ENCODE results near the gene AMMECR1.
"Not testable (repeated sequence)": the region's sequence is repeated elsewhere in the genome, so short reads cannot be mapped to it uniquely, and the experiment has no call there.

Gene AMMECR1

GRCh38 chrX:110162131-110162530 lies 155.8 kb downstream of the AMMECR1 start:
- DNase-seq, result no peak

DNA sequence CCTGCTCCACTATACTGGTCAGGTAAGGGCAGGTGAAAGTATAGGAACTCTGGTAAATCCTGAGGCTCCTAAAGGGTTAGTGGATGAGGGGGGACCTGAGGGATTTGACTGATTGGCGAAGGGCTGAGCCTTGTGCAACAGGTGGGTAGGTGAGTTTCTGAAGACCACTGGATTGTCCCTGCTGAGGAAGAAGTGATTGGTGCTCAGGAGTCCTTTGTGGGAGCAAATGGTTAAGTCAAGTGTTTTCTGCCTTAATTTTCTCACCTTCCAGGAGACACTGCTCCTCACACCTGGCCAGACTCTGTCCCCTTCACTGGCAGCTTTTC lies 156.6 kb downstream of the AMMECR1 start:
- DNase-seq, result no peak

DNA sequence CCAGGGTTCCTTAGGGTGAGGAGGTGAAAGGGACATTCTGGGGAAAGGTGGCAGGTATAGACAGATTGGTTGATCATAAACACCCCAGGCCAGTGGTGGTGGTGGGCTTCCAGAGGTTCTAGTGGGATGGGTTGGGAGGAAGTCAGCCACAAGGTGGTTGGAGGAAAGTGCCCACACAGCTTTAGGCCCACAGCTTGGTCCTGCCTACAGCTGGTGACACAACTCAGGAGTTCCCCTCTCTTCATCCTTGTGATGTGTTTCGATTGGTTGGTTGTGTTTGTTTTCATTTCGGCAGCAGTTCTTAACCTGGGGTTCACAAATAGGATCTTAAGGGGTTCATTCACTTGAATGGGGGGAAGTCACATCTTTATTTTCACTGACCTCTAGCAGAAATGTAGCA lies 158.0 kb downstream of the AMMECR1 start:
- no peak for DNase-seq

GRCh38 chrX:110159235-110159634 lies 158.7 kb downstream of the AMMECR1 start:
- DNase-seq, result no peak

DNA sequence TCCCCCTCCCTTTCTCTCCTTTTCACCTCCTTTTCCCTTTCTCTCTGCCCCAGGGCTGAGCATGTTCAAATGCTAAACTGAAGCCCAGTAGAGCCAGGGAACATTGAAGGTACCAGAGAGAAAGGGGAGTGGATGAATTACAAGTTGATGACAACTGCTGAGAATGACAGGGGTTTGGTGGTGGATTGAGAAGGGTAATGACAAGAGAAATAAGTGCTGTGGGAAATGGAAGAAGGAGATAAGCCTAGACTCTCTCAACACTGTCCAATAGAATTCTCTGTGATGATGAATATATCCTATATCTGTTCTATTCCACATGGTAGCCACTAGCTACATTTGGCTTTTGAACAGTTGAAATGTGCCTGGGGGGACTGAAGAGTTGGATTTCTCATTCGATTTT lies 160.4 kb downstream of the AMMECR1 start:
- no peak for DNase-seq

- DNase-seq, result no peak
Measured at GRCh38 chrX:110156167-110156754, 161.6 kb downstream of the AMMECR1 start.

DNA sequence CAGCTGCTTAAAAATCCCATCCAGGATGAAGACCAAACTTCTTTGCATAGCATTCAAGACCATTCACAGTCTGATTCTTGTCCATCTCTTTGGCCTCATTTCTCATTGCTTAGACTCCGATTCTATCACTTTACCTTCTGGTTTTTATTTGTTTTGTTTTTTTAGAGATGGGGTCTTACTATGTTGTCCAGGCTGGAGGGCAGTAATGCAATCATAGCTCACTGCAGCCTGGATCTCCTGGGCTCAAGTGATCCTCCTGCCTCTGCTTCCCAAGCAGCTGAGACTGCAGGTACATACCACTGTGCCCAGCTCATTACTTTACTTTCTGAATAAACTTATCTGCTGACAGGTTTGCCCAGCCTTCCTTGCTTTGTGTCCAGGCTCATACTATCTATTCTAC lies 162.1 kb downstream of the AMMECR1 start:
- DNase-seq, result no peak

- not testable (repeated sequence) for DNase-seq
Measured at GRCh38 chrX:110154328-110154727, 163.6 kb downstream of the AMMECR1 start.

DNA sequence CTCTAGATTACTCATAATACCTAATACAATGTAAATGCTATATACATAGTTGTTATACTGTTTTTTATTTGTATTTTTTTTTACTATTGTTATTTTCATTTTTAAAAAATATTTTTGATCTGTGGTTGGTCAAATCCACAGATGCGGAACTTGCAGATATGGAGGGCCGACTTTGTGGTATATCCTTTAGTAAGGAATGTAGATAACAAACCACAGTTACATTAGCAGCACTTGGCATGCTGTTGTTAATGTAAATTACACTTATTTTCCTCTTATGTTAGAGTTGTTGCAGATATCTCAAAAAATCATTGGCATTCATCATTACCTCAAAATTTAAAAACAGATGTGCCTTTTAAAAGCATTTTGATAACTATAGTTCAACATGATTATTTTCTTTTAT lies 164.0 kb downstream of the AMMECR1 start:
- no peak for DNase-seq

DNA sequence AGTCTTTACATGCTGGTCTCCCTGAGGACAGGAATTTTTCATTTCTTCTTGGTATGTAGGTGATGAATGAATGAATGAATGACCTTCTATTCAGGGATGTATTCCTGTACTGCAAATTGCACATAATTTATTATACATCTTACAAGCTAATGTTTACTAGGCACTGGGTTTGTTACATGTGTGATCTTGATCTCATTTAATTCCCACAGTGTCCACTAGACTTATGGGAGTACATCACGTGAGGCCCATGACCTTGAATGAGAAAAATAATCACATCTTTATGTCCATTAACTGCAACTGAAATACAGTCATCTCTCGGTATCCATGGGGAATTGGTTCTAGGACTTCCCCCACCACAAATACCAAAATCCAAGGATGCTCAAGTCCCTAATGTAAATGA lies 164.6 kb downstream of the AMMECR1 start:
- no peak for DNase-seq

- no peak for DNase-seq
Measured at GRCh38 chrX:110146521-110146920, 171.4 kb downstream of the AMMECR1 start.

GRCh38 chrX:110145854-110146253 lies 172.0 kb downstream of the AMMECR1 start:
- DNase-seq, result no peak

DNA sequence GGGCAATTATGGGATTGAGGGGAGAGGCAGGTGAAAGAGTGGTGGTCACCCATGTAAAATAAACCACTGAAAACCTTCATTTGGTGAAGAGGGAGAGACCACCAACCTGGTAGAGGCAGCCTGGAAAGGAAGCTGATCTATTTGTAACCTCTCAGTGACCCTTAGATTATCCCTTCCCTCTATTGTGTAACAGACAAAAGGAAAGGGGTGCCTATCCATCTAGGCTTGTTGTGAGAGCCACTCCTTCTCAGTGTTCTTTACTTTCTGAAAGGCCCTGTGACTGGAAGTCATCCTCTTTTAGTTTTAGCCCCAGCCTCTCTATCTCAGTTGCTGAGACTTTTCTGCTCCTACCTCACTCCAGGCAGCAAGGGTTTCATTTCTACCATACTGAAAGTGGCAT lies 172.6 kb downstream of the AMMECR1 start:
- DNase-seq, result no peak
